Glutamatergic neuron (in vitro differentiated cells): ENCODE results near the gene TBCB. TPM values are rescaled to one million over a fixed set of nuclear protein-coding genes. Genes with fewer than 3 reads are reported as not detected.
"Not testable (repeated sequence)": the region's sequence is repeated elsewhere in the genome, so short reads cannot be mapped to it uniquely, and the experiment has no call there.

Experiments used
- DNase-seq: peaks from one replicate; pipeline ENCODE4 v3.0.0; 2022
- H3K27ac Mint-ChIP-seq: one replicate; pipeline ENCODE4 v1.8.0; 2020; ENCODE audit warnings: mild to moderate bottlenecking, mixed read lengths, inconsistent platforms; ENCODE audit not compliant: unreplicated experiment
- H3K27me3 Mint-ChIP-seq: one replicate; pipeline ENCODE4 v1.8.0; 2020; ENCODE audit warnings: mild to moderate bottlenecking, moderate library complexity, mixed read lengths, inconsistent platforms; ENCODE audit not compliant: unreplicated experiment
- H3K36me3 Mint-ChIP-seq: one replicate; pipeline ENCODE4 v1.8.0; 2020; ENCODE audit warnings: mild to moderate bottlenecking, mixed read lengths, inconsistent platforms; ENCODE audit not compliant: unreplicated experiment
- H3K4me1 Mint-ChIP-seq: one replicate; pipeline ENCODE4 v1.8.0; 2020; ENCODE audit warnings: mild to moderate bottlenecking, low read depth, mixed read lengths, inconsistent platforms; ENCODE audit not compliant: unreplicated experiment
- H3K4me3 Mint-ChIP-seq: one replicate; pipeline ENCODE4 v1.8.0; 2020; ENCODE audit warnings: mild to moderate bottlenecking, mixed read lengths, inconsistent platforms; ENCODE audit not compliant: unreplicated experiment
- H3K9me3 Mint-ChIP-seq: one replicate; pipeline ENCODE4 v1.8.0; 2020; ENCODE audit warnings: mild to moderate bottlenecking, moderate library complexity, mixed read lengths, inconsistent platforms; ENCODE audit not compliant: unreplicated experiment
- CTCF ChIP-seq: fragments of 200-600 bp; sonication (generic); IDR thresholded peaks from one replicate; pipeline ENCODE4 v1.5.0; 2021; ENCODE audit not compliant: partially characterized antibody, unreplicated experiment
- long read RNA-seq: library from polyadenylated mRNA; unstranded; transcript quantifications from one replicate; pipeline ENCODE4 v2.0.0, GENCODE V29; 2020; ENCODE audit not compliant: unreplicated experiment
- total RNA-seq: library from RNA; stranded (reverse); fragmentation: NEBNext Ultra II Directional; extraction: Animal tissue kit (Norgen Biotek cat#: 25700); gene quantifications from one replicate; pipeline ENCODE4 v1.2.1, GENCODE V29; 2021; ENCODE audit not compliant: unreplicated experiment

Gene TBCB
- total RNA-seq = 337 TPM
- long read RNA-seq, transcript TBCB-208 (5 exons, 776 nt) = minor isoform, 6 of 293 reads
- long read RNA-seq, transcript TBCB-201 (6 exons, 1,473 nt) = major isoform, 263 of 293 reads
- long read RNA-seq, partial matches to known transcripts = 1 of 293 reads
- long read RNA-seq, other reads (novel, unspliced or antisense) = 19 of 293 reads

GRCh38 chr19:36115453-36116343, at the start of gene TBCB:
TBCB (plus strand) TSS chr19:36115468; CDS start chr19:36115561, 93 bp downstream.
- peaks cover 26% of the 10 kb centered on the region for H3K4me1 Mint-ChIP-seq
- DNase-seq = peak; percentile 78
- peaks cover 21% of the 10 kb centered on the region for H3K27me3 Mint-ChIP-seq
- H3K36me3 Mint-ChIP-seq = peaks cover 5% of the 10 kb centered on the region
- peak within 1 kb of the TSS; percentile 98 for H3K4me3 Mint-ChIP-seq
- peak within 1 kb of the TSS; percentile 92 for H3K27ac Mint-ChIP-seq
- peaks cover 26% of the 10 kb centered on the region for H3K9me3 Mint-ChIP-seq
- TF ChIP-seq CTCF = no peak

GRCh38 chr19:36067681-36068080, 47.6 kb upstream of the TBCB start:
- Mint-ChIP-seq H3K27ac (peak overlapping the region; percentile 82), H3K9me3 (no peaks in the 10 kb centered on the region), H3K27me3 (peaks cover 6% of the 10 kb centered on the region), H3K4me1 (peaks cover 2% of the 10 kb centered on the region), H3K36me3 (no peaks in the 10 kb centered on the region), H3K4me3 (no peak overlapping the region)
- no peak for TF ChIP-seq CTCF
- no peak for DNase-seq

- not testable (repeated sequence) for H3K4me1 Mint-ChIP-seq, H3K27ac Mint-ChIP-seq, H3K36me3 Mint-ChIP-seq, H3K27me3 Mint-ChIP-seq, H3K9me3 Mint-ChIP-seq, H3K4me3 Mint-ChIP-seq
- DNase-seq = peak; percentile 29
Observed at GRCh38 chr19:36068810-36069499, 46.3 kb upstream of the TBCB start.

- Mint-ChIP-seq H3K9me3 (no peaks in the 10 kb centered on the region), H3K27me3 (peaks cover 2% of the 10 kb centered on the region), H3K4me3 (no peak overlapping the region), H3K27ac (no peak overlapping the region), H3K4me1 (peaks cover 2% of the 10 kb centered on the region), H3K36me3 (no peaks in the 10 kb centered on the region)
- TF ChIP-seq CTCF = no peak
- DNase-seq = no peak
Observed at GRCh38 chr19:36072081-36072480, 43.2 kb upstream of the TBCB start.

- Mint-ChIP-seq H3K9me3 (no peaks in the 10 kb centered on the region), H3K27me3 (peaks cover 2% of the 10 kb centered on the region), H3K4me1 (peaks cover under 1% of the 10 kb centered on the region), H3K27ac (peak overlapping the region; percentile 29), H3K4me3 (no peak overlapping the region), H3K36me3 (no peaks in the 10 kb centered on the region)
- no peak for DNase-seq
- no peak for TF ChIP-seq CTCF
Observed at GRCh38 chr19:36073121-36073876, 42.0 kb upstream of the TBCB start.
